Lower leg skin (tissue), 4 donors: Measurements from ENCODE around the gene MTHFD2. TPM values are rescaled to one million over a fixed set of nuclear protein-coding genes. Genes with fewer than 3 reads are reported as not detected.
"Not testable (repeated sequence)": the region's sequence is repeated elsewhere in the genome, so short reads cannot be mapped to it uniquely, and the experiment has no call there.

Source experiments
- DNase-seq, 2 donors: peaks; one replicate each; pipeline ENCODE4 v3.0.0-alpha.2; 2019; ENCODE audit warnings: low spot score in 2 of 2
- H3K4me3 ChIP-seq: fragments of 200-600 bp; sonication (generic); 2 replicates; pipeline ENCODE4 v1.5.1; 2017; ENCODE audit warnings: mild to moderate bottlenecking, low read depth; ENCODE audit not compliant: poor library complexity, severe bottlenecking
- POLR2A ChIP-seq, 2 donors: fragments of 450-650 bp; IDR thresholded peaks; one replicate each; pipeline ENCODE4 v1.6.1; 2016 to 2017; ENCODE audit warnings: antibody characterized with exemption in 2 of 2, mild to moderate bottlenecking in 1 of 2, moderate library complexity in 1 of 2
- WGBS, 2 donors: methylation state at CpG; one replicate each; pipeline ENCODE4 v1.1.5; 2018; 5-methylcytosine and 5-hydroxymethylcytosine counted together
- intact Hi-C: fragments of 100-400 bp; cut with DNase I; formaldehyde crosslinking; loops from one replicate; pipeline ENCODE4 v1.15.0; 2023; ENCODE audit warnings: low total_unique reads
- total RNA-seq, 4 donors: library from RNA; depleted of rRNA; stranded (reverse); fragments of >200 nt; gene quantifications; one replicate each; pipeline ENCODE4 v1.1.0, GENCODE V29; 2016
- TF ChIP-seq, protein P1 (sequence below), 3 donors: fragments of 450-650 bp; IDR thresholded peaks; one replicate each; pipeline ENCODE4 v1.5.1; 2016; ENCODE audit warnings: antibody characterized with exemption in 3 of 3, mild to moderate bottlenecking in 3 of 3, moderate library complexity in 2 of 3

Gene MTHFD2
- total RNA-seq, 4 donors from 2014 or later: 12.5 to 31.8 (median 17.5) TPM

DNA sequence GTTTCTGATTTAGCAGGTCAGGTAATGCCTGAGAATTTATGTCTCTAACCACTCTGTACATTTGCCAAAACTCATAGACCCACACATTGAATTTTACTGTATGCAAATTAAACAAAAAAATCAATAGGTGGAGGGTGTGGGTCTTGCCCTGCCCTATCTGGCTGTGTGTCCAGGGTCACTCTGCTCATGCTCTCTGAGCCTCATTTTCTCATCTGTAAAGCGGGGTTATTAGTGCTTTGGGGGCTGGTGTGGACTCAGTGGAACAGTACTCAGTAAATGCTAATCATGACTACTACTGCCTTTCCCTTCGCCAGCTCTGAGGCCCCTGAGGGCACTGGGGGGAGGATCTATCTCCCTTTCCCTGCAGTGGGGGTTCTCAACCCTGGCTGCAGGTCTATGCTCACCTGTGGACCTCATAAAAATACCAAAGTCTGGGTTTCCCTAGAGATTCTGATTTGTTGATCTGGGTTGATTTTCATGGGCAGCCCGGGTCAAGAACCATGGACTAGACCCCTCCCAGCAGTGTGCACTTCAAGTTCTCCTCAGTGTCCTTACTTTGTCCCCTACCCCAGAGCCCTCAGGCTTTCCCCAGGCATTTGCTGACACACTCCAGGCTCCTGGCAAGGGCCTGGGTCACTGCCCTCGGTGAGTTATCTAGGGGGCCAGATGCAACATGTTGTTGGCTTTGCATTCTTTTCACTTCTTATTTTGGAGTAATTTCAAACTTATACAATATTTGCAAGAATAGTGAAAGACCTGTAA lies 27.5 kb downstream of the MTHFD2 start:
- intact Hi-C loops: no loop called here
- TF ChIP-seq POLR2A (IDR thresholded peaks at IDR 0.05): no peak
- TF ChIP-seq, protein P1, sequence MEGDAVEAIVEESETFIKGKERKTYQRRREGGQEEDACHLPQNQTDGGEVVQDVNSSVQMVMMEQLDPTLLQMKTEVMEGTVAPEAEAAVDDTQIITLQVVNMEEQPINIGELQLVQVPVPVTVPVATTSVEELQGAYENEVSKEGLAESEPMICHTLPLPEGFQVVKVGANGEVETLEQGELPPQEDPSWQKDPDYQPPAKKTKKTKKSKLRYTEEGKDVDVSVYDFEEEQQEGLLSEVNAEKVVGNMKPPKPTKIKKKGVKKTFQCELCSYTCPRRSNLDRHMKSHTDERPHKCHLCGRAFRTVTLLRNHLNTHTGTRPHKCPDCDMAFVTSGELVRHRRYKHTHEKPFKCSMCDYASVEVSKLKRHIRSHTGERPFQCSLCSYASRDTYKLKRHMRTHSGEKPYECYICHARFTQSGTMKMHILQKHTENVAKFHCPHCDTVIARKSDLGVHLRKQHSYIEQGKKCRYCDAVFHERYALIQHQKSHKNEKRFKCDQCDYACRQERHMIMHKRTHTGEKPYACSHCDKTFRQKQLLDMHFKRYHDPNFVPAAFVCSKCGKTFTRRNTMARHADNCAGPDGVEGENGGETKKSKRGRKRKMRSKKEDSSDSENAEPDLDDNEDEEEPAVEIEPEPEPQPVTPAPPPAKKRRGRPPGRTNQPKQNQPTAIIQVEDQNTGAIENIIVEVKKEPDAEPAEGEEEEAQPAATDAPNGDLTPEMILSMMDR (IDR thresholded peaks at IDR 0.05): no peak
- 62 to 65% methylated on average over 4 of the region's 4 CpGs for WGBS, 2 donors
- no peak for DNase-seq
- no peak overlapping the region for H3K4me3 ChIP-seq

DNA sequence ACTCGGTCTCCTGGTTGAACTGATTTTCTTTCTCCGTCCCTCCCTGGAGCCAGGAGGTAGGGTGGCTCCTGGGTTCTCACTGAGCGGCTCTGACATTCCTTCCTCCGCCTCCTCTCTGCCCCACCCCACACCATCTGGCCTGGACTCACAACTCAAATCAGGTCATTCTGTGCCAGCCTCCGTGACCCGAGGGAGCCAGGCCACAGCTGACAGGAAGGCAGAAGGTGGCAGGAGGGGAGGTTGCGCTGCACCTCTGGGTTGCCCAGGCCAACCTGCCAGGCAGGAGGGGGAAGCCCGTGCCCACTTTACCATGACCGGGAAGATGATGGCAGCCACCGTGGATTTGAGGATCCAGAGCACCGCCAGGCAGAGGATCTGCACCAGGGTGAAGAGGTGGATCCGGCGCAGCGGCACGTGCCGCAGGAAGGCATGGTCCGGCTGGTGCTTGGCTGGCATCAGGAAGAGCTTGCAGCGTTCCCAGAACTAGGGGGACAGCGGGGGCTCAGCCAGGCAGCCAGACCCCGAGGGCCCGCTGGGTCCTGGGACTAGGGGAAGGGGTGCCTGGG lies 28.3 kb downstream of the MTHFD2 start:
- H3K4me3 ChIP-seq: no peak overlapping the region
- 49 to 62% methylated on average over 19 to 21 of the region's 21 CpGs for WGBS, 2 donors
- TF ChIP-seq, protein P1 (IDR thresholded peaks at IDR 0.05): no peak
- TF ChIP-seq POLR2A (IDR thresholded peaks at IDR 0.05): no peak
- intact Hi-C loops: no loop called here
- DNase-seq: peak in 1 of 2 donors; percentile 18

DNA sequence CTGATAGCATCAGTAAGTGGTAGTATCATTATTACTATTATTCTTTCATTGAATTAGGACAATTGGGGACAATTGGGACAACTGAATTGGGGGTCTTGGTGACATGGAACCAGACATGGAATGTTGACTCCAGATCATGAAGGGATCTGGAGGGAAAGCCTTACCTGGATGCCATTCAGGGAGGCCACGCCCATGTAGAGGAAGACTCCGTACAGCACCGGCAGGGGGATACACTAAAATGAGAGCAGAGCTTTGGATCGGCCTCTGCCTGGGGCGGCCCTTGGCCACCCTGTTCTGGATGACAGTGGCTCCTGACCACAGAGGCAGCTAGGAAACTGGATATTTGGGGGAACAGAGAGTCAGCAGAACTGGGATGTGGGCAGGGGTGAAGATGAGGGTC lies 29.2 kb downstream of the MTHFD2 start:
- 78 to 81% methylated on average over 5 of the region's 5 CpGs for WGBS, 2 donors
- H3K4me3 ChIP-seq: no peak overlapping the region
- no peak for TF ChIP-seq POLR2A (IDR thresholded peaks at IDR 0.05)
- TF ChIP-seq, protein P1 (IDR thresholded peaks at IDR 0.05): no peak
- intact Hi-C loops: no loop called here
- DNase-seq: no peak

DNA sequence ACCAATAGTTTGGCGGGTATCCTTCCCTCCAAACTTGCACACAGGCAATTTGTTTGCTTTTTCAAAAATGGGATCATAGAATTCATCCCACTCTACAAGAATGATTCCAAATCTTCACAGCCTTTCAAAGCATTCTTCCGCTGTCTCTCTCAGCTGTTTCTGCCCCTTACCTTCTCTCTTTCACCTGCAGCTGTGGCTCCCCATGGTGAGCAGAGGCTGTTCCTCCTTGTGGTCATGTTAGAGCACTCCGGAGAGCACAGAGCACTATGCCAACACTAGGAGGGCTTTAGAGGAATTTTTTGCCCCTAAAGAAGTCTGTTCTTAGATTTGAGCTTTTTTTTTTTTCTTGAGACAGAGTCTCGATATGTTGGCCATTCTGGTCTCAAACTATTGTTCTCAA lies 30.4 kb downstream of the MTHFD2 start:
- WGBS, 2 donors: 89 to 98% methylated on average over 4 of the region's 4 CpGs
- no peak for DNase-seq
- intact Hi-C loops: no loop called here
- TF ChIP-seq, protein P1 (IDR thresholded peaks at IDR 0.05): no peak
- no peak for TF ChIP-seq POLR2A (IDR thresholded peaks at IDR 0.05)
- no peak overlapping the region for H3K4me3 ChIP-seq

DNA sequence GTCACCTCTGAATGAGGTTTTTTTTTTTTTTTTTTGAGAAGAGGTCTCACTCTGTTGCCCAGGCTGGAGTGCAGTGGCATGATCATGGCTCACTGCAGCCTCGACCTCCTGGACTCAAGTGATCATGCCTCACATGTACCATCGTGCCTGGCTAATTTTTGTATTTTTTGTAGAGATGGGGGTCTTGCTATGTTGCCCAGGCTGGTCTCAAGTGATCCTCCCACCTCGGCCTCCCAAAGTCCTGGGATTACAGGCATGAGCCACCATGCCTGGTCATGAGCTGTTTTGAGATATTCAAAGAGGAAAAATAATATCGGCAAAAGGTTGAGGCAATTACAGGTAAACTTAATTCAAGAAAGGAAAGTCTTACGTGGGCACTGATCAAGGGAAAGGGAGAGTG lies 31.4 kb downstream of the MTHFD2 start:
- intact Hi-C loops: not testable (repeated sequence)
- whole genome bisulfite sequencing, 2 donors: 90 to 91% methylated on average over 5 of the region's 5 CpGs

DNA sequence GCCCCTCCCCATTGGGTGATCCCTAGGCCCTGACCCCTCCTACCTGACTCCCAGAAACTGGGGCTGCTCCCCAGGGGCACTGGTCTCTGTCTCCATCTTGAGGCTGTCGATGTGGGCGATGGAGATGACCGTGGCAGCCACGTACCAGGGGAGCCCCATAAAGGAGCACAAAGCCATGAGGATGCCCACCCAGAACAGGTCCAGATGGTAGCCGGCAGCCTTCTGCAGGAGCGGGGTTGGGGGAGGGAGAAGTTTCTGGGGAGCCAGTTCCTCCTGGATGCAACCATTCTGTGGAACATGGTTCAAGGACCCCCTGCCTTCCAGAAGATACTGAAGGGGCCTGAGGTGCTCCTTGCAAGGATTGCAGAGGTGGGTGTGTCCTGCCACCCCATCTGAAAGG lies 34.0 kb downstream of the MTHFD2 start:
- TF ChIP-seq POLR2A (IDR thresholded peaks at IDR 0.05): no peak
- TF ChIP-seq, protein P1 (IDR thresholded peaks at IDR 0.05): no peak
- DNase-seq: no peak
- intact Hi-C loops: no loop called here
- no peak overlapping the region for H3K4me3 ChIP-seq
- WGBS, 2 donors: 91 to 95% methylated on average over 4 to 5 of the region's 6 CpGs

More for the DNA sequence above, 31.4 kb downstream of the MTHFD2 start:
- H3K4me3 ChIP-seq, DNase-seq: not testable (repeated sequence)
